HG02970 (cell line): ENCODE data around the gene LTBP2.

ENCODE experiments used
- ATAC-seq: cut with Tn5 transposase; IDR thresholded peaks from one replicate; pipeline ENCODE4 v1.9.1; 2021; ENCODE audit warnings: mild to moderate bottlenecking, moderate library complexity, moderate number of reproducible peaks; ENCODE audit not compliant: unreplicated experiment, low FRiP score

Gene LTBP2

GRCh38 chr14:74575936-74576335 is 36.1 kb downstream of the LTBP2 start:
- ATAC-seq, result no peak

DNA sequence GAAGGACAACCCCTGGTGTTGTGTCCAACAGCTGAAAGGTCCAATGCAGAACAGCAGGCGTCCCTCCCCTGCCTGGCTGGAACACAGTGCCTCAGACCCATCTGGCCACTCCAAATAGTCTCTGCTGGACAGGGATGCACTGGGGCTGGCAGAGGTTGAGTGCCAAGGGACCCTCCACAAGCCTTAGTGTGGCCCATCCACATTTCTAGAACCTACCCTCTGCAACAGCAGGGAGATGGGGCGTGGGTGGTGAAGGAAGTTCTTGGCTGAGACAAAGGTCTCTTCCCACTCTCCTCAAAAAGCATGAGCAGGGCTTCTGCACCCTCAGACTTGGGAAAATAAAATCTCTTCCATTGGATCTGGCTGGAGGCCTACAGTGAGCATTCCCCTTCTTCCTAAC is 36.5 kb downstream of the LTBP2 start:
- ATAC-seq, result no peak

DNA sequence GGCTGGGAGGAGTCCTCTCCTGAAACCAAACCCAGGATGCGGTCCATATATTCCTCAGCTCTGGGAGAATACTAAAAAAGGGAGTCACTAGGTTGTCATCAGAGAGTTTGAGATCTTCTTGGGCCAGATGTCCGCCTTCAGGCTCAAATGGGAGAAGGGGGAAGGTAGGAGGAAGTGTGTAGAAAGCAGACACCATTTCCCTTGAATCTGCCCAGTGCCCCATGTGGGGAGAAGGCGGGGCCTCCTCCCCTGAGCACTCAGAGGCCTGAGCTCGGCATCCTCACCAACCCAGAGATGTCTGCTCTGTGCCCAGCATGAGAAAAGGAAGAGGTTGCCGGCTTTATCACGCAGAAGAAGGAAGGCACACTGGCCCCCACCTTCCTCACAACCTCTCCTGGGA is 37.3 kb downstream of the LTBP2 start:
- no peak for ATAC-seq

GRCh38 chr14:74574090-74574433 is 38.0 kb downstream of the LTBP2 start:
- ATAC-seq, result no peak

DNA sequence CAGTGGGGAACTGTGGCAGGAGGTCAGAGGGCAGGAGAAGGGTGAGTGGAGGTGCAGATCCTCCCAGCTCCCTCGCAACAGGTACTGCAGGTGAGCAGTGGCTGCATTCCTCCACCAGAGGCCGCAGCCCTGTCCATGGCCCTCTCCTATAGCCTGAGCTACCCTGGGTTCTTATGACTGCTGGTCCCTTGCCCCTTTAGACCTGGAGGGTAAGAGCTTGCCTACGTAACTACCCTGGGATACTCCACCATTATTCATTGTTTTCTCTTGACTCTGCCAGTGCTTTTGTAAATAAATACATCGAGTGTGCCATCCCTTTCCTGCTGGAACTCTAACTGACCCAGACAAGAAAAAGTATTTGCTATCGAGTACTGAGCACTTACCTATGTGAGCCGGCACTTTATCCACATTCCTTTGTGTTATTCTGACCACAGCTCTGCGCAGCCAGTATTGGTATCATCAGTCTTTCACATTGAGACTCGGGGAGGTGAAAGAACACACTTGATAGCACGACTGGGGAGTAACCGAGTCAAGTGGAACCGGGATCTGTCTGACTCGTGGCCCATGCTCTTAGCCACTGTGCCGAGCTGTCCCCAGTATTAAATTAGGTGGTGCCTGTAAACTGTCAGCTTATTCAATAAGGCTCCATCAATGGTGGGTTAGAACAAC is 38.5 kb downstream of the LTBP2 start:
- no peak for ATAC-seq

- ATAC-seq, result no peak
Observed at GRCh38 chr14:74572726-74573301, 39.2 kb downstream of the LTBP2 start.

DNA sequence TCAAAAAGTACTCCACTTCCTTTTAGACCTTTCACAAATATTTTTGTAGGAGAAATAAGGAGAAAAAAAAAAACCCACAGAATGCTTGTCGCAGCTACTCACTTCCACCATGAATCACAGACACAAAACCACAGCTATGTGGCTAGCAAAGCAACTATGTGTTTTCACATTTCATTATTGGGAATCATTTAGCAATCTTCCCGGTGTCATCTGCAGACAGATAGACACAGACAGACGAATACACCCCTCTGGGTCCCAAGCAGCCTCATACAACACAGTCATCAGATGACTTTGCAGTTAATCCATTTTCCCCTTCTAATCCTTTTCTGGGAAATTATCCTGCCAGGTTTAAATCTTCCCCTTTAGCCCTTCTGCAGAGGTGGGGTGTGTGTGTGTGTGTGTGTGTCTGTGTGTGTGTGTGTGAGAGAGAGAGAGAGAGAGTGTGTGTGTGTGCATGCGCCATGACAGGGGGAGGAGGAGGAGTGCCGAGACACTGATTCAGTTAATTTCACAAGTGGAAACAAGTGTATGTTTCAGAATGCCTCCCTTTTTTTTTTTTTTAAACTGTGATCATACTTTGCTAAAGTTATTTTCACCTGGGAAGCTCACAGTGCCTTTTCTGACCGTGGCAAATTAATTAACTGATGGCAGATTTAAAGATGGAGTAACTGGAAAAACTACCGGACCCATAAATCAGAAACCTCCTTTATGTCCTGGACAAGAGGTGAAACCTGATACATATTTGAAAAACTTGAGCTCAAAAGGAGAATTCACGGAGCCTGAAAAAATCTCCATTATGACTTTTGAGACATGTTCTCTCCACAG is 39.9 kb downstream of the LTBP2 start:
- ATAC-seq, result no peak

DNA sequence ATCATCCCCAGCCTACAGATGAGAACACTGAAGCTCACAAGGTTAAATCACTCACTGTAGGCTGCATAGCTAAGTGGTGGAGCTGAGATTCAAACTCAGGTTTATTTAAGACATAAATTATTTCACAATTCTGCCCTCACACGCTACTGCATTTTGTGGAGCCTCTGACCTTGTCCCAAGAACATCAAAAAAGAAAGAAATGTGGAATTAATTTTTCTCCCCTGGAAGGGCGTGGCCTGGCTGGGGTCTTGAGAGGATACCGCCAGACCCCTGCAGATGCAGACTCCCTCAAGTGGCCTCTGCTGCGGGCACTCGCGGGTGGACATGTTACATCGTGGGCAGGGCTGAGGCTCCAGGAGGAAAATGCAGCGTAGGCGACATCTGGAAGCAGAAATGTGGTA is 40.6 kb downstream of the LTBP2 start:
- ATAC-seq, result no peak

DNA sequence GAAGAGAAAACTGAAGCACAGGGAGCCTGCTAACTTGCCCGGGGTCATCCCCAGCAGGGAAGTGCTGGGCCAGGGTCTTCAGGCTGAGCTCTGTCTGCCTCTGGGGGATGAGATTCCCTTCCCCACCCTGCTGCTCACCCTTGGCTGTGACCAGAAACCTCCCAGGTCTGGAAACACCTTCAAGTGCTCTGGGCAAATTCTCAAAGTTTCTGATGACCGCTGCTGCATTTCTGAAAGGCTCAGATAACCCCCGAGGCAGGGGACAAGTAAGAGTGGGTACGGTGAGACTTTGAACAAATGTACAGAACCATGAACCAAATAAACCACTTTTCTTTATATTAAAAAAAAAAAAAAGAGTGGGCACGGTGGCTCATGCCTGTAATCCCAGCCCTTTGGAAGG is 41.3 kb downstream of the LTBP2 start:
- no peak for ATAC-seq

DNA sequence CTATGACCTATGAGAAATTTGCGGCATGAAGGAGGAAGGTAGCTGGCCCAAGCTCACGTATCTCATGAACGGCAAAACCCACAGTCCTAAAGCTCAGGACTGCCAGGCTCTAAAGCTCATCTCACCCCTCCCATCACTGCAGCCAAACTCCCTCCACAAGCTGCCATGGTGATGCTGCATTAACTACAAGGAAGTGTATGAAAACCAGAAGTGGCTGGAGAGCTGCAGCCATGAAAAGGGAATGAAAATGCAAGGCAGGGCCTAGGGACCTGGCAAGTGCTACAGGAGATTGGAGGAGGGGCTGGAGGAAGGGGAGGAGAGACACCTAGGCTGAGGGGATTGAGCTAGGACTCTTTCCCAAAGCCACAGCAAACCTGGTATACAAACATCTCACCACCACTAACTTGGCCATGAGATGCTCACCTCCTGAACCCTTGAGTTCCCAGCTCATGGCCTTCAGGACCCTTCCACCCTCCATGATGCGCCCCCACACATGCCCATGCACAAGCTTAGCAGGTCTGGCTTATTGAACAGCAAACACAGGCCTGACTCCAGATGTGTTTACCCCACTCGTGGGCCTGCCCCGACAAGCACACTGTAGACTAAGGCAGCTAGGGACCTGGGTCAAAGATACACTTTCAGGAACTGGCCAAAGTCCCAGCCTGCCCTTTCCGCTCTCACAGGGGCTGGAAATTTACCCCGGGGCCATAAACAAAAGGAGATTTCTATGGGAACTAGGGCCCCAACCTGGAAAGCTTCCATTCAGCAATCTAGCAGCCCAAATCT is 42.0 kb downstream of the LTBP2 start:
- ATAC-seq, result no peak

- no peak for ATAC-seq
Observed at GRCh38 chr14:74569387-74569786, 42.6 kb downstream of the LTBP2 start.

GRCh38 chr14:74568911-74569310 is 43.1 kb downstream of the LTBP2 start:
- no peak for ATAC-seq

DNA sequence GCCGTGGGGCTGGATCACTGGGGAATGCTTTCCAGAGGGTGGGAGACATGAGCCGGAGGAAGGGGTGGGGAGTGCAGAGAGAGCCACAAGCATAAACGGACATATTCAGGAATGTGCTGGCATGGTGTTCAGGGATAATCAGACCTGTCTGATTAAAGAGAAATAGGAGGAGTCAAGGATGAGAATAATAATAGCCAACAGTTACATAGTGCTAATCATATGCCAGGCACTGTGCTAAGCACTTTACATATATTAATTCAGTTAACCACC is 43.7 kb downstream of the LTBP2 start:
- ATAC-seq, result no peak

- ATAC-seq, result no peak
Observed at GRCh38 chr14:74567646-74568379, 44.2 kb downstream of the LTBP2 start.

DNA sequence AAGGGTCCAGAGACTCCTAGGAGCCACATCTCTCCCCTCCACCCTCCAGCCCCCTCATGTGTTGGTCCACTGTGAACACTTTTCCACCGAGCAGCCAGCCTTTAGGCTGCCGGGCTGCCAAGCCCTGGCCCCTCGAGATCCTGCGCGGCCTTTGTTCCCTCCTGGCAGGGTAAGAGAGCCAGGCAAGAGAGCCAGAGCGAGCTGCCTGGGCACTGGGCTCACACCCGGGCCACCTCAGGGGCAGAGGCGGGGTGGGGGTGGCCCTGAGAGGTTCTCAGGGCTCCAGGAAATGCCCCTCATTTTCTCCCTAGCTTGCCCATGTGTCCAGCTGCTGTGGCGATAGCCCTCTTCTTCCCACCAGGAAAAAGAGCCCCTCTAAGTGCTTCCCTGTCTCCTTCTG is 44.8 kb downstream of the LTBP2 start:
- no peak for ATAC-seq

GRCh38 chr14:74566174-74567141 is 45.6 kb downstream of the LTBP2 start:
- no peak for ATAC-seq

- no peak for ATAC-seq
Observed at GRCh38 chr14:74563586-74564159, 48.4 kb downstream of the LTBP2 start.

GRCh38 chr14:74563233-74563585 is 48.8 kb downstream of the LTBP2 start:
- ATAC-seq, result no peak

- ATAC-seq, result no peak
Observed at GRCh38 chr14:74562515-74563232, 49.4 kb downstream of the LTBP2 start.
